ENCODE measurements around the gene PRDM15.

DNA sequence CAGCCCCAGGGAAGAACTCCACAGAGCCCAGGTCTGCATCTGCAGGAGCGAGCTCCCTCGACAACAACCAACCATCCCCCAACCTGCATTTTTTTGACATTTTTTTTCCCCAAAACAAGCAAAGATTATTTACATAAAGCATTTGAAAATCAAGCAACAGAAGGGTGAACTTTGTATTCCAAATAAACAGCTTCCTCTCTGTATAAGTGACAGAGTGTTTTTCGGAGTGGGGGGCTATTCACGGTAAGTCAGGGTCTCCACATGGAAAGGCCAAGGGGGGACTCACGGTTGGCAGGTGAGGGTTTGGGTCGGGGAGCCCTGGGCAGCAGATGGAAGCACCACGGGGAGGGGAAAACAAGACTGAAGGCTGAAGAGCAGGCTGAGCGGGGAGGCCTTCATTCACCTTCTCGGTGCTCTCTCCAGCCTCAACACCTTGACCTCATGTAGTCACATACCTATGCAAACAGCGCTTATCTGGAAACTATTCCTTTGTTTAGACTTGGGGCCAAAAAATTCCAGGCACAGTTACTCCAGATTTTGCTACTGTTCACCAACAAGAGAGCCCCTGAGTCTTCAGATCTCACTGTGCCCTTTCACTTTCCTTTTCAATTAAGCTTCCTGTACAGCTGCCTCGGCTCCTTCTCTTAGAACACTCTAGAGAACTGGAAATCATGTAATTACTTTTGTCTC lies 47.1 kb upstream of the PRDM15 start:
- TF ChIP-seq POLR2AphosphoS5 (IDR thresholded peaks at IDR 0.05) = no peak
- TF ChIP-seq, protein P1, sequence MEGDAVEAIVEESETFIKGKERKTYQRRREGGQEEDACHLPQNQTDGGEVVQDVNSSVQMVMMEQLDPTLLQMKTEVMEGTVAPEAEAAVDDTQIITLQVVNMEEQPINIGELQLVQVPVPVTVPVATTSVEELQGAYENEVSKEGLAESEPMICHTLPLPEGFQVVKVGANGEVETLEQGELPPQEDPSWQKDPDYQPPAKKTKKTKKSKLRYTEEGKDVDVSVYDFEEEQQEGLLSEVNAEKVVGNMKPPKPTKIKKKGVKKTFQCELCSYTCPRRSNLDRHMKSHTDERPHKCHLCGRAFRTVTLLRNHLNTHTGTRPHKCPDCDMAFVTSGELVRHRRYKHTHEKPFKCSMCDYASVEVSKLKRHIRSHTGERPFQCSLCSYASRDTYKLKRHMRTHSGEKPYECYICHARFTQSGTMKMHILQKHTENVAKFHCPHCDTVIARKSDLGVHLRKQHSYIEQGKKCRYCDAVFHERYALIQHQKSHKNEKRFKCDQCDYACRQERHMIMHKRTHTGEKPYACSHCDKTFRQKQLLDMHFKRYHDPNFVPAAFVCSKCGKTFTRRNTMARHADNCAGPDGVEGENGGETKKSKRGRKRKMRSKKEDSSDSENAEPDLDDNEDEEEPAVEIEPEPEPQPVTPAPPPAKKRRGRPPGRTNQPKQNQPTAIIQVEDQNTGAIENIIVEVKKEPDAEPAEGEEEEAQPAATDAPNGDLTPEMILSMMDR (IDR thresholded peaks at IDR 0.05) = no peak

All from suprapubic skin (tissue), 3 donors.